ENCODE results near the gene DOCK3.
"Not testable (repeated sequence)": the region's sequence is repeated elsewhere in the genome, so short reads cannot be mapped to it uniquely, and the experiment has no call there.

DOCK3 gene

GRCh38 chr3:50806806-50807205 lies 132.1 kb downstream of the DOCK3 start:
- no peak for DNase-seq (ENCODE audit: low spot score)

DNA sequence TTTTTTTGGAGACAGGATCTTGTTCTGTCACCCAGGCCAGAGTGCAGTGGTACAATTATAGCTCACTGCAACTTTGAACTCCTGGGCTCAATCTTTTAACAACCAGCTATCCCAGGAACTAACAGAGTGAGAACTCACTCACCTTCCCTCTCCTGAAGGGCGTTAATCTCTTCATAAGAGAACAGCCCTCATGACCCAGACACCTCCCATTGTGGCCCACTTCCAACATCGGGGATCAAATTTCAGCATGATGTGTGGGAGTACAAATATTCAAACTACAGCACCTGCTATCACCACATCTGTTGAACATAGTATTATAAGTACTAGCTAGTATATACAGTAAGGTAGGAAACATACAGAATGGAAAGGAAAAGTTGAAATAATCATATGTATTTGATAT lies 132.5 kb downstream of the DOCK3 start:
- no peak for DNase-seq (ENCODE audit: low spot score)

- DNase-seq (ENCODE audit: low spot score), result no peak
These were observed 137.2 kb downstream of the DOCK3 start for GRCh38 chr3:50811893-50812292.

GRCh38 chr3:50815844-50816243 lies 141.1 kb downstream of the DOCK3 start:
- no peak for DNase-seq (ENCODE audit: low spot score)

DNA sequence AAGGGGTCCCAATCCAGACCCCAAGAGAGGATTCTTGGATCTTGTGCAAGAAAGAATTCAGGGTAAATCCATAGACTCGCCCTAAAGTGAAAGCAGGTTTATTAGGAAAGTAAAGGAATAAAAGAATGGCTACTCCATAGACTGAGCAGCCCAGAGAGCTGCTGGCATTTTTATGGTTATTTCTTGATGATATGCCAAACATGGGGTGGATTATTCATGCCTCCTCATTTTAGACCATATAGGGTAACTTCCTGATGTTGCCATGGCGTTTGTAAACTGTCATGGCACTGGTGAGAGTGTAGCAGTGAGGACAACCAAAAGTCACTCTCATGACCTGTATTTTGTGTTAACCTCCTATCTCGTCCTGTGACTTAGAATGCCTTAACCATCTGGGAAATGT lies 142.2 kb downstream of the DOCK3 start:
- no peak for DNase-seq (ENCODE audit: low spot score)

DNA sequence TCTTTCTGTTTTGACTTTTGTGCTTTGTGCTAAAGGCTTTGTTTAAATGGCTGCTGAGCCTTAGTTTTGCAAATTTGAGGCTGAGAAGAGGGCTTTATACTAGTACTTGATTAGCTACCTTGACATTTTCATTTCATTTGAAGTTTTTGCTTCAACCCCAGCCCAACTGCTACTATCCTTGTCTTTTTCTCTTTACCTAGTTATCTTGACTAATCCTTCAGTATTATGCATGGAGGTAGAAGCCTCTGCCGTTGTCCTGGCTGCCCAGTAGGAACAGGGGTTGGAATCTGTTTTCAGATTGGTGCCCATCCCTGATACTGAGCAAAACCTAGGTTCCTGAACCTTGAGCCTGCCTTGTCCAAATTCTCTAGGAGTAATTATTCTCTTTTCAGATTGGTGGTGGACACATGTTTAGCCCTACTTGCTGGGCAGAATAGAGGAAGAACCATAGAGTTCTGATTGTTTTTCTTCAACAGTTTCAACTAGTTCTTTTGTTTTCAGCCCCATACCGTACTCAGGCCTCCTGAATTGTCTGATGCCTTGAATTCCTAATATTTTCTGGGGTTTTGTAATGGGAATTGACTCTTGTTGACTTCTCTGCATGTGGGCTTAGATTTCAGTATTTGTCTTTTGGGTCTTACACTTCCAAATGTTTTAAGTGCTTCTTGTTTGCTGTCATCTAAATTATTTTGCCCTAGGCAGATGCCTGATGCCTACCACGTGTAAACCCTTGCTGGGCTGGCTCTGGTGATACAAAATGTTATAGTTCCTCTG lies 143.2 kb downstream of the DOCK3 start:
- DNase-seq (ENCODE audit: low spot score), result no peak

- no peak for DNase-seq (ENCODE audit: low spot score)
These were observed 145.2 kb downstream of the DOCK3 start for GRCh38 chr3:50819882-50820281.

DNA sequence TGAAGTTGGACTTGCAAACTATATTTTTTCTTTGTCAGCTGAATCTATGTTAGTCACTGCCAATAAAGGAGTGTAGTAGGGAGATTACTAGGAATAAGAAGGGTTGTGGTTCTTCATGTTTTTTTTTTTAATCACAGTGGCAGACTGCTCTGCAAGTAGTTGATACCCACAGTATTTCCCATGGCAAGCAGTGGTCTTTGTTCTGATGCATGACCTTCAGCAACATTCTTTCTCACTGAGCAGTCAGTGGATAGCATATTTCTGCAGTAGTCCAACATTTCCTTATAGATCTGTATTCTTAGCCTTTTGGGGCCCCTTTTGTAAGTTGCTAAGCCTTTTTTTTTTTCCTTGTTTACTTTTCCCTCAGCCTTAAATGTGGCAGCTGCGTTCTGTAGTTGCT lies 151.1 kb downstream of the DOCK3 start:
- DNase-seq (ENCODE audit: low spot score), result no peak

DNA sequence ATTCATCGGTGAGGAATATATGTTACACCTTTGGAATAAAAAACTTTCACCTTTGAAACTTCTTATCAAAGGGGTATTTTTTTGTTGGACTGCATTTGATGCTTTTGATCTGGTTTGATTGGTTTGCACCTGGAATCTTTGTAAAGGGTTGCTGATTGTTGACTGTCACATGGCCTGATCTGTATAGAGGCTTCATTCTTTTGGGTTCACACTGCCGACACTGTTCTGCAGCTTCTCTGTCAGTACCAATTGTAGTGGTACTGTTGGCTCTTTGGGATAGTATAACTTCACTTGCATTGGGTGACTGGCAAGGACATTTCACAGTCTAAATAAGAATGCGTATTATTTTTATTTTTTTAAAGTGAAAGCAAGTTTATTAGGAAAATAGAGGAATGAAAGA lies 155.7 kb downstream of the DOCK3 start:
- no peak for DNase-seq (ENCODE audit: low spot score)

GRCh38 chr3:50831009-50831408 lies 156.3 kb downstream of the DOCK3 start:
- DNase-seq (ENCODE audit: low spot score), result not testable (repeated sequence)

GRCh38 chr3:50840983-50841489 lies 166.3 kb downstream of the DOCK3 start:
- DNase-seq (ENCODE audit: low spot score), result no peak

DNA sequence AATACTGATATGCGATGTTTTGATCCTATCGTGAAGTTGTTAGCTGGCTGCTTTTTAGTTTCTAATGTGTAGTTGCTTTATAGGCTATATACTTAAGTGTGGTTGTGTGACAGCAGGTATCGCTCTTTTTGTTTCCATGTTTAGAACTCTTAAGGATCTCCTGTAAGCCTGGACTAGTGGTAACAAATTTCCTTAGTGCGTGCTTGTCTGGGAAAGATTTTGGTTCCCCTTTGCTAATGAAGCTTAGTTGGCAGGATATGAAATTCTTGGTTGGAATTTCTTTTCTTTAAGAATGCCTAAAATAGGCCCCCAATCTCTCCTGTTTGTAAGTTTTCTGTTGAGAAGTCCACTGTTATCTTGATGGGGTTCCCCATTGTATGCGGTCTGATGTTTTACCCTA lies 173.6 kb downstream of the DOCK3 start:
- DNase-seq (ENCODE audit: low spot score), result no peak

DNA sequence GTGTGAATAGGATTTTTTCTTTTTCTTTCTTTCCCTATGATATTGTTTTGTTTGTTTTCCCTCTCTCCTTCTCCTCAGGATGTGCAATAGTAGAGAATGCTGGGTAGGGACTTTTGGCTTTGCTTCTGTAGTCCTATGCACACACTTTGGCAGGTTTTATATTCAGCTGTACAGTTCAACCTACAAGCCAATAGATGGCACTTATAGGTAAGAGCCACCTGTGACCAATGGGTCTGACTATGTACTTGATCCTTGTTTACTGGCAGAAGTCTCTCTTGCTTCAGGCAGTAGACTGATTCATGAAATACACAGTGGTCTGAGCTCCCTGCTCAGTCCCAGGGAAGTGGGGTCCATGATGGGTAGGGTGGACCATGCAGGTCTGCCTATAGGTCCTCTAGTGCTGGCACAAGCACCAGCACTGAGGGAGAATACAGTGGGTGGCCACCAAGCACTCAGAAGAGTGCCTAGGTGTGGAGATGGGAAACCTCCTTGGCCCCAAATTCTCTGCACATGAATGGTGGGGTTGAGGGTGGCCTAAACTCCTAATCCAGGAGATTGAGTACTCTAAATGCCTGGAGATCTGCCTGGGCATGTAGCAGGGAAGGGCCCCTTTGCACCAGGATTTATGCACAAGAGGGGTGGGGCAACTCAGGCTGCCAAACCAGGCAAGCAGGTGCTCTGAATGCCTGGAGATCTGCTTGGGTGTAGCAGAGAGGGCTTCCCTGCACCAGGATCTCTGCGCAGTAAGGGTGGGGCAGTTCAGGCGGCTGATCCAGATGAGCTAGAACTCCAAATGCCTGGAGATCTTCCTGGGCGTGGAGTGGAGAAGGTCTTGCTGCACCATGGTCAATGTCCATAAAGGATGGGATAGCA lies 176.1 kb downstream of the DOCK3 start:
- no peak for DNase-seq (ENCODE audit: low spot score)

DNA sequence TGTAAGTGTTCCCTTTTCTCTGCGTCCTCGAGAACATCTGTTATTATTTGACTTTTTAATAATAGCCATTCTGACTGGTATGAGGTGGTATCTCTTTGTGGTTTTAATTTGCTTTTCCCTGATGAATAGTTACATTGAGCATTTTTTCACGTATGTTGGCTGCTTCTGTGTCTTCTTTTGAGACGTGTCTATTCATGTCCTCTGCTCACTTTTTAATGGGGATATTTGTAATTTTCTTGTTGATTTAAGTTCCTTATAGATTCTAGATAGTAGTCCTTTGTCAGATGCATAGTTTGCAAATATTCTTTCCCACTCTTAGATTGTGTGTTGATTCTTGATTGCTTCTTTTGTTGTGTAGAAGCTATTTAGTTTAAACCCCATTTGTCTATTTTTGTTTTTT lies 179.2 kb downstream of the DOCK3 start:
- DNase-seq (ENCODE audit: low spot score), result no peak

DNA sequence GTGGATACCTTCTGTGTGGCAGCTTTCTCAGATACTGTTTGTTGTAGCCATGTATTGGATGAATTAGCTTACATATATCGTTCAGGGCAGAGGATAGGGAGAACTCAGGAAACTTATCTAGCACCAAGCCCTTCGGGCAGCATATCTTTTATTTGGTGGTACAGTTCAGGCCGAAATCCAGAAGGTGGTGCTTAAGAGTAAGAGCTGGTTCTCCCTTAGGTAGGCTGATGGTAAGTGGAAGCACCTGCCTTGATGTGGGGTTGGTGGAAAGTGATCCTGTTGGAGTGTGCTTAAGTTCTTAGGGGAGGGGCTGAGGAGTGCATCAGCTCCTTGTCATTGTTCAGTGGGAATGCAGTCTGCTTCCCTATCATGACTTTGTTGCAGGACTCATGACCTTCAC lies 187.5 kb downstream of the DOCK3 start:
- DNase-seq (ENCODE audit: low spot score), result no peak

- no peak for DNase-seq (ENCODE audit: low spot score)
These were observed 198.8 kb downstream of the DOCK3 start for GRCh38 chr3:50873376-50874157.

DNA sequence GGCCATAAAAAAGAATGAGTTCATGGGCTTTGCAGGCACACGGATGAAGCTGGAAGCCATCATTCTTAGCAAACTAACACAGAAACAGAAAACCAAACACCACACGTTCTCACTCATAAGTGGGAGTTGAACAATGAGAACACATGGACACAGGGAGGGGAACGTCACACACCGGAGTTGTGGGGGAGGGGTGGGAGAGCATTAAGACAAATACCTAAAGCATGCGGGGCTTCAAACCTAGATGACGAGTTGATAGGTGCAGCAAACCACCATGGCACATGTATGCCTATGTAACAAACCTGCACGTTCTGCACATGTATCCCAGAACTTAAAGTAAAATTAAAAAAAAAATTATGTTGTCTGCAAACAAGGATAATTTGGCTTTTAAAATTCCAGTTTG lies 200.1 kb downstream of the DOCK3 start:
- not testable (repeated sequence) for DNase-seq (ENCODE audit: low spot score)

DNA sequence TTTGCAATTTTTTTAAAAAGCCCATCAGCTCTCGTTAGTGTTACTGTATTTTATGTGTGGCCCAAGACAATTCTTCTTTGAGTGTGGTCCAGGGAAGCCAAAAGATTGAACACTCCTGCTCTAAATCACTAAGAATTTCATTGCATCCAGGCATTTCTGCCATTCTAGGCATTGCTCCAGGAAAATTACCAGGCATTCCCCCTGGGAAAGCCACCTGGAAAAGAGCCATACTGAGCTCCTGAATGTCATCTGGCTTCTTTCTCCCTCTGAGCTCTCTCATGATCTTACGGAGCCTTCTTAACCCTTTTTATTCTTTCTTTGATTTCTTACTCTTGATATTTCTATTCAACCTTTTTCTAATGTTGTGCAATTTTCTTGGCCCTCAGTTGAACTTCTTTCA lies 202.2 kb downstream of the DOCK3 start:
- DNase-seq (ENCODE audit: low spot score), result no peak

GRCh38 chr3:50882733-50883132 lies 208.0 kb downstream of the DOCK3 start:
- DNase-seq (ENCODE audit: low spot score), result not testable (repeated sequence)

GRCh38 chr3:50883755-50884154 lies 209.0 kb downstream of the DOCK3 start:
- DNase-seq (ENCODE audit: low spot score), result no peak

DNA sequence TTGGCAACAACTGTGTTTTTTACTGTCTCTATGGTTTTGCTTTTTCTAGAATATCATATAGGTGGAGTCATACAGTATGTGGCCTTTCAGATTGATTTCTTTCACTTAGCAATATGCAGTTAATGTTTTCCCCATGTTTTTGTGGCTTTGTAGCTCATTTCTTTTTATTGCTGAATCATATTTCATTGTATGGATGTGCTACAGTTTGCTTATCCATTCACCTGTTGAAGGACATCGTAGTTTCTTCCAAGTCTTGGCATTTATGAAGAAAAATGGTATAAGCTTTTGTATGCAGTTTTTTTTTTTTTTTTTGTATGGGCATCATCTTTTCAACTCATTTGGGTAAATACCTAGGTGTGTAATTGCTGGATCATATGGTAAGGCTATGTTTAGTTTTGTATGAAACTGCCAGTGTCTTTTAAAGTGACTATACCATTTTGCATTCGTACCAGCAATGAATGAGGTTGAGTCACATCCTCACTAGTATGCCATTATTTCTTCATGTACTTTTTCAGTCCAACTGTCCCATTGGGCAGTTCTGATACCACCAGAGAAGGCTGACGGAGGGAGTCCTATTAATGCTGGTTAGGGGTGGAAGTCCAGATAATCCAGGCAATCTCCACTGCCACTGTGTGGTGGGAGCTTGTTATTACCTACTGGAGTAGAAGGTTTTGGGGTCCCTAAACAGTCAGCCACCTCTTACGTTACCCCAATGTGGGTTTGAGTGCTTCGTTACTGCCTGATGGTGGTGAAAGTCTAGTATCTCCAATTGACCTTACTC lies 210.5 kb downstream of the DOCK3 start:
- no peak for DNase-seq (ENCODE audit: low spot score)

All from CD4-positive, alpha-beta T cell treated with Interleukin-15 for 4 hours (primary cell).